Lung (tissue), 12 donors: ENCODE results near the gene RRAGD. TPM values are rescaled to one million over a fixed set of nuclear protein-coding genes. Genes with fewer than 3 reads are reported as not detected.
A peak's percentile ranks its signal among the peaks of the same experiment; 100 is the strongest.

ENCODE experiments used
- ATAC-seq: fragments of 200-7000 bp; cut with Tn5 transposase; one replicate; pipeline ENCODE4 v1.9.1; 2020; ENCODE audit warnings: moderate number of reproducible peaks; ENCODE audit not compliant: insufficient read depth, low FRiP score
- DNase-seq, 3 donors: peaks; one replicate each; pipeline ENCODE4 v3.0.0-alpha.2; 2013 to 2017
- H3K27ac ChIP-seq, 2 donors: one replicate each; pipeline ENCODE4 v1.5.1; 2013; ENCODE audit warnings: mild to moderate bottlenecking in 2 of 2, moderate library complexity in 2 of 2, control low read depth in 1 of 2, inconsistent platforms in 1 of 2, low read depth in 1 of 2, low read length in 1 of 2
- H3K27me3 ChIP-seq, 3 donors: one replicate each; pipeline ENCODE4 v1.5.1; 2013; ENCODE audit warnings: low read length in 2 of 3; ENCODE audit not compliant: control insufficient read depth in 3 of 3, insufficient read depth in 3 of 3
- H3K36me3 ChIP-seq, 4 donors: one replicate each; pipeline ENCODE4 v1.5.1; 2013; ENCODE audit warnings: low read length in 4 of 4, mild to moderate bottlenecking in 1 of 4, moderate library complexity in 1 of 4; ENCODE audit not compliant: control insufficient read depth in 4 of 4, insufficient read depth in 4 of 4
- H3K4me1 ChIP-seq, 5 donors: one replicate each; pipeline ENCODE4 v1.5.1; 2013; ENCODE audit warnings: low read length in 5 of 5, mild to moderate bottlenecking in 2 of 5, moderate library complexity in 1 of 5; ENCODE audit not compliant: control insufficient read depth in 5 of 5, insufficient read depth in 5 of 5
- H3K4me3 ChIP-seq: one replicate; pipeline ENCODE4 v1.5.1; 2013; ENCODE audit warnings: mild to moderate bottlenecking, control low read depth, moderate library complexity
- H3K9ac ChIP-seq, 2 donors: one replicate each; pipeline ENCODE4 v1.5.1; 2013; ENCODE audit warnings: low read length in 2 of 2, control low read depth in 1 of 2; ENCODE audit not compliant: insufficient read depth in 1 of 2
- H3K9me3 ChIP-seq, 4 donors: one replicate each; pipeline ENCODE4 v1.5.1; 2013; ENCODE audit warnings: low read length in 3 of 4, mild to moderate bottlenecking in 1 of 4, moderate library complexity in 1 of 4; ENCODE audit not compliant: control insufficient read depth in 4 of 4, insufficient read depth in 3 of 4
- WGBS, 2 donors: extraction: QIAGEN DNeasy Blood & Tissue Kit; methylation state at CpG; one replicate each; pipeline ENCODE4 v1.1.7; 2013; 5-methylcytosine and 5-hydroxymethylcytosine counted together
- polyA plus RNA-seq, 2 donors: library from polyadenylated mRNA; stranded (reverse); fragments of 200-250 nt; gene quantifications; one replicate each; pipeline ENCODE4 v1.2.1, GENCODE V29; 2013
- total RNA-seq, 2 donors: library from RNA; depleted of rRNA in 1 of 2; stranded (reverse); fragments of >200 nt in 1 of 2; gene quantifications; one replicate each; pipeline ENCODE4 v1.2.1, GENCODE V29; 2014 to 2021
- TF ChIP-seq, protein P1 (sequence below): IDR thresholded peaks from 2 replicates; pipeline ENCODE4 v1.5.1; 2012; ENCODE audit warnings: mild to moderate bottlenecking; ENCODE audit errors: control extremely low read depth, extremely low read depth
- donor health status: control.
- donor health status: control.
- donor health status: Bipolar disorder and iron deficiency.
- donor health status: healthy.
- donor health status: DM: yes; HTN: yes; CAD: no.

The RRAGD gene
- total and polyA plus RNA-seq, 4 donors: 12.7 to 40.2 (median 16.8) TPM

DNA sequence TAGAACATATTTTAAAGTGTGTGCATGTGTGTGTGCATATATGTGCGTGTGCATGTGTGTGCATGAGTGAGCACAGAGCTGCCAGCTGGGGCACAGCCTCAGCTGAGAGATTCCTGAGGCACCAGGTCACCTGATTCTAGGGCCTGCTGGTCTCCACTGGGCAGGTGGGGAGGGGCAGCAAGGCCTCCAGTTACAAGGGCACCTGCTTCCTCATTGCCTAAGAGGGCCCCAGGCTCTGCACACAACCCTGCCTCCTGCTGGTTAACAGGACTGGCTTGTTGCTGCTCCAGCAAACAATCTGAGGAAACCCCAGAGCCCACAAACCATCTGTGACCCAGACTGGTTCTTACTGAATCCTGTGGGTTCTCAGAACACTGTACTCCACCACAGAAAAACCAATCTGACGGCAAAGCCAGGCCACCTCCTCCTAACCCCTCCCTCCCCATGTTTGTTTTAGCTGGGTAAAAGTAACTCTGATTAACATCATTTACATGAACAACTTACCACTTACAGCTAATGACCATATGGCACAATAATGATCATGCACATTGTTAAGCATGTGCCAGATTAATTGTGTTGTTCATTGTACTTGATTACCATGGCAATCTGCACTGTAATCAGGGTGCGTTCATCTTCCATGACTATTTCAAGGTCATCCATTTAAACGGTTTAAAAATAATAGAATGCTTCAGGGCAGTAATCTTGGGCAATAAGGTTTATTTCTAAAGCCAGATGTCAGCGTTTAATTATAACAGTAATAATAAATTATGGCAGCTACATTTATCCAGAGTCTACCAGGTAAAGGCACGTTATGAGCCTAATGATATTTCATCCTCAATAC is 36.4 kb downstream of the RRAGD start:
- Histone ChIP-seq H3K27me3 (no peaks in the 10 kb centered on the region), H3K4me3 (no peak overlapping the region), H3K27ac (no peak overlapping the region), H3K9ac (no peak overlapping the region), H3K36me3 (peaks cover 0 to 4% (median 0%) of the 10 kb centered on the region in 4 donors), H3K4me1 (peaks cover 0 to 3% (median 0%) of the 10 kb centered on the region in 5 donors), H3K9me3 (no peaks in the 10 kb centered on the region)
- DNase-seq: peak; percentile 39 to 71 (median 64)
- whole genome bisulfite sequencing, 2 donors: 60 to 65% methylated on average over 6 of the region's 6 CpGs
- TF ChIP-seq, protein P1, sequence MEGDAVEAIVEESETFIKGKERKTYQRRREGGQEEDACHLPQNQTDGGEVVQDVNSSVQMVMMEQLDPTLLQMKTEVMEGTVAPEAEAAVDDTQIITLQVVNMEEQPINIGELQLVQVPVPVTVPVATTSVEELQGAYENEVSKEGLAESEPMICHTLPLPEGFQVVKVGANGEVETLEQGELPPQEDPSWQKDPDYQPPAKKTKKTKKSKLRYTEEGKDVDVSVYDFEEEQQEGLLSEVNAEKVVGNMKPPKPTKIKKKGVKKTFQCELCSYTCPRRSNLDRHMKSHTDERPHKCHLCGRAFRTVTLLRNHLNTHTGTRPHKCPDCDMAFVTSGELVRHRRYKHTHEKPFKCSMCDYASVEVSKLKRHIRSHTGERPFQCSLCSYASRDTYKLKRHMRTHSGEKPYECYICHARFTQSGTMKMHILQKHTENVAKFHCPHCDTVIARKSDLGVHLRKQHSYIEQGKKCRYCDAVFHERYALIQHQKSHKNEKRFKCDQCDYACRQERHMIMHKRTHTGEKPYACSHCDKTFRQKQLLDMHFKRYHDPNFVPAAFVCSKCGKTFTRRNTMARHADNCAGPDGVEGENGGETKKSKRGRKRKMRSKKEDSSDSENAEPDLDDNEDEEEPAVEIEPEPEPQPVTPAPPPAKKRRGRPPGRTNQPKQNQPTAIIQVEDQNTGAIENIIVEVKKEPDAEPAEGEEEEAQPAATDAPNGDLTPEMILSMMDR: no peak
- ATAC-seq: peak; percentile 86

DNA sequence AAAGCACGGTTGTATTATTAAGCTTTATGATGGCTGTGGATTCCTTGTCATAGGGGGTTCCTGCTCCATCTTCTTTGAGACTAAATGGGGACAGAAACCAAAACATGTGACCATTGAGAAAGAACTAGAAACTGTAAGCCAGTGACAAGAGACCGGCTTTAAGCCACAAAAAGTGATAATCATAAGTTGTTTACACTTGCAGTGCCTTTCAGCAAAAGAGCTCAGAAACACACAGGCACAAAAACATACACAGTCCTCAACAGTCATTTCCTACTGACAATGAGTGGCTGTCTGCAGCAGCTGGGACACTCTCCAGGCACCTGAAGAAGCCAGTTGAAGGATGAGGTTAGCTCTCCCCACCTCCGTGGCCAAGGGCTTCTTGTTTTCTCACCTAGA is 39.6 kb downstream of the RRAGD start:
- TF ChIP-seq, protein P1: no peak
- H3K36me3 ChIP-seq: peaks cover 0 to 4% (median 0%) of the 10 kb centered on the region in 4 donors
- no peak for DNase-seq
- H3K9ac ChIP-seq: no peak overlapping the region
- H3K4me3 ChIP-seq: no peak overlapping the region
- peaks cover 0 to 4% (median 0%) of the 10 kb centered on the region in 5 donors for H3K4me1 ChIP-seq
- WGBS, 2 donors: 26 to 29% methylated on average over 3 of the region's 3 CpGs
- H3K27me3 ChIP-seq: no peaks in the 10 kb centered on the region
- no peak for ATAC-seq
- peak overlapping the region in 1 of 2 donors; percentile 9 for H3K27ac ChIP-seq
- no peaks in the 10 kb centered on the region for H3K9me3 ChIP-seq

DNA sequence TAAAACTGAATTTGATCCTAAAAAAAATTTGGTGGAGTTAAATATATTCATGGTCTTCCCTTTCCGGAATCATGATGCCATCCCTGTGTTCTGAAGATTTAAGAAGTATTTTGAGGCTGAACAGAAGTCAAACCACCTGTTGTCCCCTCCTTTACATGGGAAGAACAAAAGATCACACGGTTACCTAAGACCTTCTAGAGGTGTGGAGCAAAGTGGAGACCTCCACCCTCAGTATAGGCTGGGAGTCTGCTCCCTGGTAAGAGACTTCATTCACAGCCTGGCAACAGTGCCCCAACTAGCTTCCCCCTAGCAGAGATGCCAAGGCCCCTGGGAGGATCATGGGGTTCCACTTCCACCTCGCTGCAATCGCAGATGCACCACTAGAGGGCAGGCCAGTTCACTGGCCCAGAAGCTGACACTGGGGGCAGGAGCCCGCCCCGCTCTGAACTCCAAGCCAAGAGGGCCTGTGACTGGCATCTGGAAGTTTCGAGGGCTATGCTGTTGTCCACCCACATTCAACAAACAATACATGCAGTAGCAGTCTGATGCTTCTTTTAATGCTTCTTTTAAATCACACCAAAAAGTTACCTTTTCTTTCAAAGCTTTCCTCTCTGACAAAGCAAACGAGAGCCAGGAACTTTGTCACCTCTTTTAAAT is 40.1 kb downstream of the RRAGD start:
- no peak overlapping the region for H3K9ac ChIP-seq
- H3K4me1 ChIP-seq: peaks cover 0 to 4% (median 0%) of the 10 kb centered on the region in 5 donors
- WGBS, 2 donors: 24 to 28% methylated on average over 8 of the region's 8 CpGs
- H3K4me3 ChIP-seq: no peak overlapping the region
- ATAC-seq (peak; percentile 87), DNase-seq (peak; percentile 52 to 73 (median 56))
- TF ChIP-seq, protein P1: peak; percentile 72
- H3K27me3 ChIP-seq: no peaks in the 10 kb centered on the region
- H3K27ac ChIP-seq: no peak overlapping the region
- H3K36me3 ChIP-seq: peaks cover 0 to 4% (median 0%) of the 10 kb centered on the region in 4 donors
- no peaks in the 10 kb centered on the region for H3K9me3 ChIP-seq
